PFSK-1 (cell line): ENCODE measurements around the gene MOGAT1.

Source experiments
- REST ChIP-seq, 2 experiments: IDR thresholded peaks; 2 replicates each; pipeline versions ENCODE4 v1.6.1 to v1.8.0; 2011 to 2012; ENCODE audit warnings: low read depth in 2 of 2, low read length in 2 of 2, control low read depth in 1 of 2, inconsistent platforms in 1 of 2, mild to moderate bottlenecking in 1 of 2, moderate library complexity in 1 of 2; ENCODE audit not compliant: insufficient read depth in 1 of 2
- SIN3A ChIP-seq: IDR thresholded peaks from 2 replicates; pipeline ENCODE4 v1.6.1; 2012; ENCODE audit warnings: mild to moderate bottlenecking, low read length, moderate library complexity, borderline replicate concordance; ENCODE audit not compliant: insufficient read depth
- TAF1 ChIP-seq: IDR thresholded peaks from 2 replicates; pipeline ENCODE4 v1.6.1; 2012; ENCODE audit warnings: low read length, control low read depth, borderline replicate concordance; ENCODE audit not compliant: insufficient read depth

- TF ChIP-seq TAF1: no peak
- no peak for TF ChIP-seq REST (IDR thresholded peaks at IDR 0.05; ENCODE audit: insufficient read depth in 1 of 2, low read depth in 2 of 2, low read length in 2 of 2)
- no peak for TF ChIP-seq SIN3A
Measured at GRCh38 chr2:222710736-222711135, 39.3 kb downstream of the MOGAT1 start.
